ENCODE data around the gene CTU2. TPM values are rescaled to one million over a fixed set of nuclear protein-coding genes. Genes with fewer than 3 reads are reported as not detected.

The CTU2 gene
- total RNA-seq, 2 experiments from 2014 or later = 29.6 to 36.2 TPM

DNA sequence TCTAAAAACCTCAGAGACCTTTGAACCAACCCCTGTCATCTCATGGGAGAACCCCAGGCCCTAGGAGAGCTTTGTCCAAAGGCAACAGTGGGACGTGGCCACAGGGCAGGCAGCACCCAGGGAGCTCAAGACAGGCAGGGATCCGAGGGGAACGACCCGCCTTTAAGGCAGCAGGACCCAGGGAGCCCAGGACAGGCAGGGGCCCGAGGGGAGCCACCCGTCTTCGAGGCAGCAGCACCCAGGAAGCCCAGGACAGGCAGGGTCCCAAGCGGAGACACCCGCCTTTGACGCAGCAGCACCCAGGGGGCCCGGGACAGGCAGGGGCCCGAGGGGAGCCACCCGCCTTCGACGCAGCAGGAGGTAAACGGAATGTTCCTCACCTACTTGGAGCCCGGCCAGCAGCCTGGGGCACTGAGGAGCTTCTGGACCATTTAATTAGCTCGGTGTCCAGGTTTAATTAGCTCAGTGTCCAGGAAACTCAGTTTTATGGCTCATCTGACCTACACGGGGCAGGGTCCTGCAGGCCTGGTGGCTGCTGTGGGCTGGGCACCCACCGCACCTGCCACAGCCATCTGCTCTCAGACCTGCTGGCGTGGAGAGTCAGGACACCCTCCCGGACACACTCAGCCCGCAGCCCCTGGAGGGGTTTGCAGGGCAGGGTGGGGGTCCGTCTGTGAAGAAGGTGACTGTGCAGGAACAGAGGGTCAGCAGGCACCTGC, 54.3 kb downstream of the CTU2 start:
- intact Hi-C loops (cut with DNase I, micrococcal nuclease) = no loop called here
- DNase-seq (no peak), ATAC-seq (no peak)
- ChIA-PET CTCF (interaction anchor here (0.8 to 2.4 kb wide), 3 partner anchors 16 to 23 kb away, joined by 3 to 7 read pairs (median 6); no protein-coding TSS in a partner anchor), POLR2A (no interaction called here)
- H3K4me3 Mint-ChIP-seq = no peak overlapping the region
- H3K27ac Mint-ChIP-seq = no peak overlapping the region
- H3K4me1 Mint-ChIP-seq = peaks cover 11% of the 10 kb centered on the region
- H3K27me3 Mint-ChIP-seq = no peaks in the 10 kb centered on the region
- H3K9me3 Mint-ChIP-seq (ENCODE audit: low read depth) = no peaks in the 10 kb centered on the region
- no peaks in the 10 kb centered on the region for H3K36me3 Mint-ChIP-seq (ENCODE audit: low read depth)

DNA sequence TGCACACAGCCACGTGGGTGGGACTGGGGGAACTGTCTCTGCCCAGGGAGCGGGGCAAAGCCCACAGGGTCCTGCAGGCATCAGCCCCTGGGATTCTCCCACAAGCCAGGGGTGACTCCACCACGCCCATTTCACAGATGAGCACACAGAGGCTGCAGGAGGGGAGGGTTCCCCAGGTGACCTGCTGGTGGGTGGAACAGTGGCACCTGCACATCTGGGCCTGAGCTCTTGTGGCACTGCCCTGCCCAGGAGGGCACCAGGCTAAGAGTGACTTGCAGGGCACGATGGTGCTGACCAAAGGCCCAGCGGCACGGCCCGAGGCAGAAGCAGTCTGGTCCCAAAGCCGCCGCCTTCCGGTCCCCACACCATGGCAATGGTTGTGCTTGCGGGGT, 54.8 kb downstream of the CTU2 start:
- intact Hi-C loops (cut with DNase I, micrococcal nuclease) = no loop called here
- POLR2A ChIA-PET = no interaction called here
- peaks cover 14% of the 10 kb centered on the region for H3K4me1 Mint-ChIP-seq
- H3K27me3 Mint-ChIP-seq = no peaks in the 10 kb centered on the region
- no peak overlapping the region for H3K4me3 Mint-ChIP-seq
- no peak overlapping the region for H3K27ac Mint-ChIP-seq
- CTCF ChIA-PET = interaction anchor here (2.4 kb wide), 1 partner anchor 23 kb away, joined by 7 read pairs; no protein-coding TSS in a partner anchor
- H3K36me3 Mint-ChIP-seq (ENCODE audit: low read depth) = no peaks in the 10 kb centered on the region
- DNase-seq = no peak
- ATAC-seq = no peak
- no peaks in the 10 kb centered on the region for H3K9me3 Mint-ChIP-seq (ENCODE audit: low read depth)

DNA sequence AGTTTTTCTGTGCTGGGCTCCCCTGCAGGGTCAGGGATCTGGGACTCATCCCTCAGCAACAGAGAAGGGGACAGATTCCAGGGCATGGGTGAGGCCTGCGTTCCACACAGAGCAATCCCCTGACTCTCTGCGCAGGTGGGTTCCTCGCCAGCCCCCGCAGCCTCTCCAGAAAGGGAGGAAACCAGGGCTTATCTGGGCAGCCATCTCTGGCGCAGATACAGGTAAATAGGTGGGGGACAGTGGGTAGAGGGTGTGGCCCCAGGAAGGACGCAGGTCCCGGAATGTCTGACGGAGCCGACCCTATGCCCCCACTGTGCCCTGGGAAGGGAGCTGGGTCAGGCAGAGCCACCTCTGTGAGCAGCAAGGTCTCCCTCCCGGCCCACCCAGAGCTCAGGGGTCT, 55.5 kb downstream of the CTU2 start:
- ATAC-seq = no peak
- intact Hi-C loops (cut with DNase I, micrococcal nuclease) = no loop called here
- ChIA-PET POLR2A (interaction anchor here (0.6 kb wide), 1 partner anchor 348 kb away, joined by 5 read pairs; no protein-coding TSS in a partner anchor), CTCF (interaction anchor here (1.5 to 2.4 kb wide), 2 partner anchors 12 to 24 kb away, joined by 4 to 7 read pairs; no protein-coding TSS in a partner anchor)
- peaks cover 16% of the 10 kb centered on the region for H3K4me1 Mint-ChIP-seq
- DNase-seq = no peak
- no peak overlapping the region for H3K27ac Mint-ChIP-seq
- no peaks in the 10 kb centered on the region for H3K27me3 Mint-ChIP-seq
- no peak overlapping the region for H3K4me3 Mint-ChIP-seq
- H3K36me3 Mint-ChIP-seq (ENCODE audit: low read depth) = no peaks in the 10 kb centered on the region
- H3K9me3 Mint-ChIP-seq (ENCODE audit: low read depth) = no peaks in the 10 kb centered on the region

DNA sequence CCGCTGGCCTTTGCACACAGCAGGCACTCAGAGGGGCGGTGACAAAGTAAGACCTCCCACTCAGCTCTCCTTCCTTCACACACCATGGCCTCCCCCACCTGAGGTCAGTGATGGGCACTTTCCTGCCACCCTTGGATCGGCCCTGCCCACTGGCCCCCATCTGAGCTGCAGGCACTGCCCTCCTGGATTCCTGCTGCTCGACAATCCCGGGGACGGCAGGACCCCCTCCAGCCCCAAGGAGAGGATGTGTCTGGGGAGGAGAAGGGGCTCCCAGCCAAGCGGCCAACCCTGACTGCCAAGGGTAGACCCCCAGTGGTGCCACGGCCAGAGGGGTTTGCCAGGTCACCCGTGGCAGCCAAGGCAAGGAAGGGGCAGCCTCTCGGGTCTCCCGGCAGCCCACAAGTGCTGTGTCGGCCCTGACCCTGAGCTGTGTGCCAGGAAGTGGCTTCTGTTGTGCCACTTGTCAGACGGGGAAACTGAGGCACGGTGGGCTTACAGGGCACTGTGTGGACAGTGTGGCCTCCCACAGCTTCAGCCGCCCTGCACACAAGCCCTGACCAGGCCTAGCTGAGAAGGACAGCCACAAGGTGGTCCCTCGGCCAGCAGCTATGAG, 56.1 kb downstream of the CTU2 start:
- no peak overlapping the region for H3K4me3 Mint-ChIP-seq
- CTCF ChIA-PET = interaction anchor here (0.7 to 2.4 kb wide), 5 partner anchors 12 to 333 kb away, joined by 3 to 7 read pairs (median 3); no protein-coding TSS in a partner anchor
- POLR2A ChIA-PET = interaction anchor here (0.6 kb wide), 1 partner anchor 347 kb away, joined by 5 read pairs; no protein-coding TSS in a partner anchor
- H3K27ac Mint-ChIP-seq = no peak overlapping the region
- no peaks in the 10 kb centered on the region for H3K36me3 Mint-ChIP-seq (ENCODE audit: low read depth)
- H3K9me3 Mint-ChIP-seq (ENCODE audit: low read depth) = no peaks in the 10 kb centered on the region
- H3K4me1 Mint-ChIP-seq = peaks cover 20% of the 10 kb centered on the region
- ATAC-seq (no peak), DNase-seq (no peak)
- H3K27me3 Mint-ChIP-seq = no peaks in the 10 kb centered on the region
- intact Hi-C loops (cut with DNase I, micrococcal nuclease) = no loop called here

DNA sequence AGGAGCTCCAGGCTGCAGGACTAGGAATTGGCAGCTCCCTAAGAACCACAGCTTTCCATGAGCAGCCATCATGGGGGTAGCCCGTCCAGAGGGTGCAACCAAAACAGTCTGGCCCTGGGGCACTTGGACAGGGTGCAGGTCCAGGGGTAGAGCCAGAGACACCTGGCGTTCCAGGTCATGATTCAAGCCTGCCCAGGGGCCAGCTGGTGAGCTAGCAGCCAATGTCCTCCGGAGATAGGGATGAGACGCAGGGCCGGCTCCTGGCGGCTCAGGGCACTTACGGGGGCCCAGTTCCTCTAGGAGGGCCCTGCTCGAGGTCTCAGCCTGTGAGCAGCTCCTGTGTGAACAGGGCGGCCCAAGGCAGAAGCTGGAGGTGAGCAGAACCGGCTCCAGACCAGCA, 56.6 kb downstream of the CTU2 start:
- Mint-ChIP-seq H3K36me3 (ENCODE audit: low read depth) (no peaks in the 10 kb centered on the region), H3K27me3 (no peaks in the 10 kb centered on the region), H3K4me3 (no peak overlapping the region), H3K4me1 (peaks cover 25% of the 10 kb centered on the region), H3K27ac (no peak overlapping the region), H3K9me3 (ENCODE audit: low read depth) (no peaks in the 10 kb centered on the region)
- ATAC-seq = no peak
- intact Hi-C loops (cut with DNase I, micrococcal nuclease) = no loop called here
- POLR2A ChIA-PET = no interaction called here
- CTCF ChIA-PET = interaction anchor here (0.6 to 1.5 kb wide), 6 partner anchors 11 to 809 kb away, joined by 3 to 4 read pairs (median 3); no protein-coding TSS in a partner anchor
- DNase-seq = no peak

DNA sequence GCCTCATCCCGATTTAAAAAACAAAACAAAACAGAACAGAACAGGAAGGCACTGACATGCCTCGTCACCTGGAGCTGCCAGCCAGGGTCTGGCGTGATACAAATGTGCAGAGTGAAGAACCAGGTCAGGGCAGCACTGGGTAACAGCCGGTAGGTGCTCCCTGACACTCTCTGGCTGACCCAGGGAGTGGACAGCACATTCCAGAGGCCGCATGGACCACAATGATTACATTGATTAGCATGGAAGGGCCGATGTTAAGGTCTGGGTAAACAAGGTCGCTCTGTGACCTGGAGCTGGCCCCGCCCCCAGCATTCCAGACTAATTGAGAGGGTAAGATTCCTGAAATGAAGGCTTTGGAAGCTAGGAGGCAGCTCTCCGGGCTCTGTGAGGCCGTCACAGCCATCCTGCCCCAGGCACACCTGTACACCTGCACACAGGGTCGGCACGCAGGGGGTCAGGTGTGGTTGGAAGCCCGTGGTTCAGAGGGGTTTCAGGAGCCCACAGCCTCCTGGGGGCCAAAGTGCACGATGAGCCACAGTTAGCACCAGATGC, 57.3 kb downstream of the CTU2 start:
- ATAC-seq (no peak), DNase-seq (no peak)
- ChIA-PET CTCF (interaction anchor here (0.6 to 1.5 kb wide), 4 partner anchors 11 to 808 kb away, joined by 3 to 4 read pairs (median 3); no protein-coding TSS in a partner anchor), POLR2A (no interaction called here)
- Mint-ChIP-seq H3K4me3 (no peak overlapping the region), H3K27me3 (no peaks in the 10 kb centered on the region), H3K4me1 (peaks cover 22% of the 10 kb centered on the region), H3K27ac (peak overlapping the region; percentile 25), H3K36me3 (ENCODE audit: low read depth) (no peaks in the 10 kb centered on the region), H3K9me3 (ENCODE audit: low read depth) (no peaks in the 10 kb centered on the region)
- intact Hi-C loops (cut with DNase I, micrococcal nuclease) = no loop called here

GRCh38 chr16:88764080-88764479, 57.8 kb downstream of the CTU2 start:
- H3K9me3 Mint-ChIP-seq (ENCODE audit: low read depth) = no peaks in the 10 kb centered on the region

DNA sequence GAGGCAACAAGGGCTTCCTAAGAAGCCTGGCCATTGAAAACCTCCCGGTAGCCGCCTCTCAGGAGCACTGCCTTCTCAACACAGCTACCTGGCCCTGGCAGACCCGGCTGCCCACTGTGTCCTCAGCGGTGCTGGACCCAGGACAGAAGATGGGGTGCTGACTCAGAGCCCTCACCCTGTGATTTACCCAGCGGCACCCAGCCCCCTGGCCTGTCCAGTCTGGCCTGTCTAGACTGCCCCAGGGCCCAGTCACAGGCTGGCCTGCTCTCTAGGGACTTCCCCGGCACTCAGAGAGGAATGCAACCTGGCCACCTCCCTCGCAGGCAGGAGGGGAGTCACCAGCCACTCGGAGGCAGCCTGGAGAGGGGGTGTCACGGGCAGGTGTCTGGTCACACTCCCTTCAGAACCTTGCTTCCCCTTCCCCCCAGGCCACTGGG, 58.6 kb downstream of the CTU2 start:
- H3K27me3 Mint-ChIP-seq = no peaks in the 10 kb centered on the region
- no peaks in the 10 kb centered on the region for H3K9me3 Mint-ChIP-seq (ENCODE audit: low read depth)
- ATAC-seq = no peak
- H3K36me3 Mint-ChIP-seq (ENCODE audit: low read depth) = no peaks in the 10 kb centered on the region
- intact Hi-C loops (cut with DNase I, micrococcal nuclease) = no loop called here
- no peak overlapping the region for H3K4me3 Mint-ChIP-seq
- CTCF ChIA-PET = interaction anchor here (1.3 kb wide), 1 partner anchor 9 kb away, joined by 3 read pairs; no protein-coding TSS in a partner anchor
- H3K27ac Mint-ChIP-seq = no peak overlapping the region
- no peak for DNase-seq
- POLR2A ChIA-PET = no interaction called here
- peaks cover 20% of the 10 kb centered on the region for H3K4me1 Mint-ChIP-seq

More at GRCh38 chr16:88764080-88764479, 57.8 kb downstream of the CTU2 start:
- H3K36me3 Mint-ChIP-seq (ENCODE audit: low read depth) = no peaks in the 10 kb centered on the region
- no peak overlapping the region for H3K27ac Mint-ChIP-seq
- POLR2A ChIA-PET = no interaction called here
- H3K4me1 Mint-ChIP-seq = peaks cover 20% of the 10 kb centered on the region
- no peak for DNase-seq
- H3K27me3 Mint-ChIP-seq = no peaks in the 10 kb centered on the region
- CTCF ChIA-PET = interaction anchor here (0.7 to 1.3 kb wide), 2 partner anchors 10 to 26 kb away, joined by 3 read pairs; no protein-coding TSS in a partner anchor
- no peak overlapping the region for H3K4me3 Mint-ChIP-seq
- intact Hi-C loops (cut with DNase I, micrococcal nuclease) = no loop called here
- ATAC-seq = no peak

Small RNA genes within 50 kb of the gene (microRNA-seq; reads per million reads assigned to microRNA genes)
- not detected for gene MIR4722 (ENCODE audit: borderline replicate concordance)

Other genes starting within 250 kb of the CTU2 start
- gene ZC3H18, start 136.1 kb upstream of the CTU2 start, total RNA-seq = 10 to 100 TPM; 70.0 to 76.4 TPM
- under 1 TPM in 1 of 2 experiments, not detected in 1; 0.18 TPM for gene IL17C, start 67.9 kb upstream of the CTU2 start, total RNA-seq
- gene CYBA, start 55.5 kb upstream of the CTU2 start, total RNA-seq = 100 to 1,000 TPM; 155 to 200 TPM
- gene MVD, start 43.4 kb upstream of the CTU2 start, total RNA-seq = 10 to 100 TPM; 62.8 to 81.1 TPM
- gene SNAI3, start 20.0 kb upstream of the CTU2 start, total RNA-seq = 1 to 10 TPM; 3.6 to 4.1 TPM
- gene RNF166, start 95 bp upstream of the CTU2 start, total RNA-seq = 10 to 100 TPM; 44.0 to 49.7 TPM
- gene PIEZO1, start 78.7 kb downstream of the CTU2 start, total RNA-seq = 100 to 1,000 TPM; 105 to 126 TPM
- 100 to 1,000 TPM; 136 to 182 TPM for gene CDT1, start 97.3 kb downstream of the CTU2 start, total RNA-seq
- 100 to 1,000 TPM; 105 to 179 TPM for gene APRT, start 105.4 kb downstream of the CTU2 start, total RNA-seq
- 10 to 100 TPM; 20.1 TPM for gene GALNS, start 150.4 kb downstream of the CTU2 start, total RNA-seq
- 10 to 100 TPM; 43.3 to 50.7 TPM for gene TRAPPC2L, start 150.6 kb downstream of the CTU2 start, total RNA-seq
- not detected for gene PABPN1L, start 160.2 kb downstream of the CTU2 start, total RNA-seq